Adrenal gland (tissue), 5 donors: Measurements from ENCODE around the gene PEF1.

Experiments used
- CTCF ChIP-seq, 6 experiments: fragments of 450-650 bp in 4 of 6; fragments of 200-600 bp in 2 of 6; sonication (generic) in 1 of 6; IDR thresholded peaks; 1 replicate in 5 of 6; 2 replicates in 1 of 6; pipeline versions ENCODE4 v1.5.1 to v1.8.0; 2016 to 2021; ENCODE audit warnings: antibody characterized with exemption in 6 of 6, mild to moderate bottlenecking in 2 of 6, moderate library complexity in 1 of 6
- POLR2A ChIP-seq, 2 donors: fragments of 450-650 bp; IDR thresholded peaks; one replicate each; pipeline ENCODE4 v1.6.1; 2017; ENCODE audit warnings: antibody characterized with exemption in 2 of 2, mild to moderate bottlenecking in 2 of 2, moderate library complexity in 1 of 2
- donor health status: DM: no; HTN: no; CAD: no.

- no peak for TF ChIP-seq CTCF (IDR thresholded peaks at IDR 0.05)
- TF ChIP-seq POLR2A (IDR thresholded peaks at IDR 0.05) = no peak
These were observed 30.2 kb downstream of the PEF1 start for GRCh38 chr1:31614414-31615005.
